Endothelial cell (in vitro differentiated cells): ENCODE results near the gene TTC38. TPM values are rescaled to one million over a fixed set of nuclear protein-coding genes. Genes with fewer than 3 reads are reported as not detected.

Experiments
- DNase-seq: peaks from one replicate; pipeline ENCODE4 v3.0.0; 2021; ENCODE audit warnings: low spot score
- H3K27ac Mint-ChIP-seq: one replicate; pipeline ENCODE4 v1.8.0; 2021; ENCODE audit warnings: mixed read lengths, inconsistent platforms; ENCODE audit not compliant: unreplicated experiment
- H3K27me3 Mint-ChIP-seq: one replicate; pipeline ENCODE4 v1.8.0; 2021; ENCODE audit warnings: mild to moderate bottlenecking, moderate library complexity, mixed read lengths, inconsistent platforms; ENCODE audit not compliant: unreplicated experiment
- H3K36me3 Mint-ChIP-seq: one replicate; pipeline ENCODE4 v1.8.0; 2021; ENCODE audit warnings: mild to moderate bottlenecking, low read depth, mixed read lengths, inconsistent platforms; ENCODE audit not compliant: unreplicated experiment
- H3K4me1 Mint-ChIP-seq: one replicate; pipeline ENCODE4 v1.8.0; 2021; ENCODE audit warnings: mild to moderate bottlenecking, mixed read lengths, inconsistent platforms; ENCODE audit not compliant: unreplicated experiment
- H3K4me3 Mint-ChIP-seq: one replicate; pipeline ENCODE4 v1.8.0; 2021; ENCODE audit warnings: mild to moderate bottlenecking, mixed read lengths, inconsistent platforms; ENCODE audit not compliant: unreplicated experiment
- H3K9me3 Mint-ChIP-seq: one replicate; pipeline ENCODE4 v1.8.0; 2021; ENCODE audit warnings: mixed read lengths, inconsistent platforms; ENCODE audit not compliant: unreplicated experiment
- total RNA-seq: library from RNA; stranded (reverse); fragmentation: NEBNext Ultra II Directional; extraction: Animal tissue kit (Norgen Biotek cat#: 25700); gene quantifications from one replicate; pipeline ENCODE4 v1.2.1, GENCODE V29; 2021; ENCODE audit not compliant: unreplicated experiment
- TF ChIP-seq, protein P1 (sequence below): fragments of 200-600 bp; sonication (generic); IDR thresholded peaks from one replicate; pipeline ENCODE4 v1.5.0; 2021; ENCODE audit warnings: antibody characterized with exemption; ENCODE audit not compliant: unreplicated experiment

TTC38 gene
- total RNA-seq, 1 donor from 2014 or later: 24.6 TPM

DNA sequence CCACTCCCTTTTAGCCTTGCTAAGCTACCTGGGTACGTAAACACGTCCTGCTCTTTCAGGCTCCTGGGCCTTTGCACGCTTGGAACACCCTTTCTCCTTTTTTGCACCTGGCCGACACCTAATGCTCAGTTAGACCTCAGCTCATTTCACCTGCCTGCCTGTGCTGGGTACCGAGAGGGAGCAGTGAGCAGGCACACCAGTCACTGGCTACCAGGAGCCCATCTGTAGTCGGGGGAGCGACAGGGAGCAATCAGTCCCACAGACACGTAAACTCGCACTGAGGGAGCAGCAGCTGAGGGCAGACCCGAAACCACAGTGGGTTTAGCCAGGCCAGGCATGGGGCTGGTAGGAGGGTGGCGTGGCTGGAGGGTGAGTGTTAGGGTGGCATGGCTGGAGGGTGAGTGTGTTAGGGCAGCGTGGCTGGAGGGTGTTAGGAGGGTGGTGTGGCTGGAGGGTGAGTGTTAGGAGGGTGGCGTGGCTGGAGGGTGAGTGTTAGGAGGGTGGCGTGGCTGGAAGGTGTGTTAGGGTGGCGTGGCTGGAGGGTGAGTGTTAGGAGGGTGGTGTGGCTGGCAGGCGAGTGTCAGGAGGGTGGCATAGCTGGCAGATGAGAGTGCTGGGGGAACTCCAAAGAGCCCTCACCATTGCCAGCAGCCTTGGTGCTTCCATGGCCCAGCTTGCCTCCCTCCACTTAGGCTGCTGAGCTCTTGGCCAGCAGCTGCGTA, 22.5 kb downstream of the TTC38 start:
- DNase-seq: no peak
- Mint-ChIP-seq H3K27ac (no peak overlapping the region), H3K4me3 (no peak overlapping the region), H3K27me3 (peaks cover 14% of the 10 kb centered on the region), H3K36me3 (peaks cover 32% of the 10 kb centered on the region), H3K4me1 (peaks cover 9% of the 10 kb centered on the region), H3K9me3 (no peaks in the 10 kb centered on the region)
- TF ChIP-seq, protein P1, sequence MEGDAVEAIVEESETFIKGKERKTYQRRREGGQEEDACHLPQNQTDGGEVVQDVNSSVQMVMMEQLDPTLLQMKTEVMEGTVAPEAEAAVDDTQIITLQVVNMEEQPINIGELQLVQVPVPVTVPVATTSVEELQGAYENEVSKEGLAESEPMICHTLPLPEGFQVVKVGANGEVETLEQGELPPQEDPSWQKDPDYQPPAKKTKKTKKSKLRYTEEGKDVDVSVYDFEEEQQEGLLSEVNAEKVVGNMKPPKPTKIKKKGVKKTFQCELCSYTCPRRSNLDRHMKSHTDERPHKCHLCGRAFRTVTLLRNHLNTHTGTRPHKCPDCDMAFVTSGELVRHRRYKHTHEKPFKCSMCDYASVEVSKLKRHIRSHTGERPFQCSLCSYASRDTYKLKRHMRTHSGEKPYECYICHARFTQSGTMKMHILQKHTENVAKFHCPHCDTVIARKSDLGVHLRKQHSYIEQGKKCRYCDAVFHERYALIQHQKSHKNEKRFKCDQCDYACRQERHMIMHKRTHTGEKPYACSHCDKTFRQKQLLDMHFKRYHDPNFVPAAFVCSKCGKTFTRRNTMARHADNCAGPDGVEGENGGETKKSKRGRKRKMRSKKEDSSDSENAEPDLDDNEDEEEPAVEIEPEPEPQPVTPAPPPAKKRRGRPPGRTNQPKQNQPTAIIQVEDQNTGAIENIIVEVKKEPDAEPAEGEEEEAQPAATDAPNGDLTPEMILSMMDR: no peak

DNA sequence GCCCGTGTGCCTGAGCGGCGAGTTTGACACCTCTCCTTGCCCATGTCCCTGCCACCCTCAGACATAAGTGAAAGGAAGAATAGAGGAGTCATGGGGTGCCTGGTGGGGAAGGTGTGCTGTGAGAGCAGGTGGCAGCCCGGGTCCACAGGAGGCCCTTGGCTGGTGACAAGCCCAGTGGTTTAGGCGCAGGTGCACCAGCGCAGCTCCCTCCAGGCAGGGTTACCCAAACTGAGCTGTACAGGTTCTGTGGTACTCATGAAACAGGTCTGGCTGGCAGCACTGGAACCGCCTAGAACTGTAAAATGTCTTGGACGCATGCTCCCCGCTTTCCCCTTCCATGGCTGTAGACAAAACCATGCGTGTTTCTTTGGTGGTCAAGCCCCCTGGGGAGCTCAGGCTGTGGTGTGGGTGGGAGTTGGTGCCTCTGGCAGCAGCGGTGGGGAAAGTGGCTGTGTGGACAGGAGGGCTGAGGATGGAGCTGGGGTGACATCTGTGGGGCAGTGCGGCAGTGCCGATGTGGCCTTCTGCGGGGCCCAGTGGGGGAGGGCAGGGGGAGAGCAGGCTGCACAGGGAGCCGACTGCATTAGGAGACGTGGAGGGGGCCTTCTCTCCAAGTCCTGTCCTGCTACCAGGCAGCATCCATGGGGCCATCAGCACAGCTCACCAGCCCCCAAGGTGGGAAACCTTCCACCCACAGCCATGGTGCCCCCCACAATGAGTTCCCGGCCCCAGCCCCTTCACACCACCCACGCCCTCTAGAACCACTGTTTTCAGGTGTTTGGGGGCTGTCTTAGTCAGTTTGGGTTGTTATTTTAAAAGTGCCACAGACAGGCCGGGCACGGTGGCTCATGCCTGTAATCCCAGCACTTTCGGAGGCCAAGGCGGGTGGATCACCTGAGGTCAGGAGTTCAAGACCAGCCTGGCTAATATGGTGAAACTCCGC, 23.3 kb downstream of the TTC38 start:
- no peak for DNase-seq
- H3K27ac Mint-ChIP-seq: no peak overlapping the region
- TF ChIP-seq, protein P1: no peak
- H3K36me3 Mint-ChIP-seq: peaks cover 26% of the 10 kb centered on the region
- peaks cover 10% of the 10 kb centered on the region for H3K4me1 Mint-ChIP-seq
- no peaks in the 10 kb centered on the region for H3K9me3 Mint-ChIP-seq
- no peak overlapping the region for H3K4me3 Mint-ChIP-seq
- H3K27me3 Mint-ChIP-seq: peaks cover 11% of the 10 kb centered on the region

DNA sequence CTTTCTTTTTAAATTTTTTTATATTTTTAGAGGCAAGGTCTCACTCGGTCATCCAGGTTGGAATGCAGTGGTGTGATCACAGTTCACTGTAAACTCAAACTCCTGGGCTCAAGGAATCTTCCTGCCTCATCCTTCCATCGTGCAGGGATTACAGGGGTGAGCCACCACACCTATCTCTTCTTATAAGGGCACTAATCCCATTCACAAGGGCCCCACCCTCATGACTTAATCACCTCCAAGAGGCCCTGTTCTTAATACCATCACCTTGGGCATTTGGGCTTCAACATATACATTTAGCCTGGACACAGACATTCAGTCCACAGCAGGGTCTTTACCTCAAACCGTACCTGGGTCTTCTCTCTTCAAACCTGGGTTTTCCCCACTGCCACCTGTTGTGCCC, 24.4 kb downstream of the TTC38 start:
- H3K27ac Mint-ChIP-seq: no peak overlapping the region
- TF ChIP-seq, protein P1: no peak
- no peaks in the 10 kb centered on the region for H3K9me3 Mint-ChIP-seq
- peak overlapping the region; percentile 51 for H3K4me3 Mint-ChIP-seq
- no peak for DNase-seq
- peaks cover 12% of the 10 kb centered on the region for H3K4me1 Mint-ChIP-seq
- peaks cover 11% of the 10 kb centered on the region for H3K27me3 Mint-ChIP-seq
- peaks cover 21% of the 10 kb centered on the region for H3K36me3 Mint-ChIP-seq

DNA sequence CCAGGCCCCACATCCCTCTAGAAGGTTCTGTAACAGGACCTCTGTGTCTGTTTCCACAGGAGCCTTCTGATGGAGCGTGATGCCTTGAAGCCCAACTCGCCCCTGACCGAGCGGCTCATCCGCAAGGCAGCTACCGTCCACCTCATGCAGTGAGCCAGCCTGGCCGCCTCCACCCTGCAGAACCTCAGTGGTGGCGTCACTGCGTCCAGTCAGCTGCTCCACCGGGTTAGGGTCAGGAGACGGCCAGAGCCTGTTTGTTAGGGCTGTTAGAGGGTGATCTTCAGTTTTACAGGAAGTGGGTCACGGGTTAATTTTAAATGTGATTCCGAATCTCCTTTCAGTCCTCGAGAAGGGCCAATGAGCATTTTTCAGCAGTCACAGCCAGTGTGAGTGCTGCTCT, 24.9 kb downstream of the TTC38 start:
- Mint-ChIP-seq H3K27ac (no peak overlapping the region), H3K4me1 (peaks cover 10% of the 10 kb centered on the region), H3K9me3 (no peaks in the 10 kb centered on the region), H3K4me3 (peak overlapping the region; percentile 51), H3K27me3 (peaks cover 9% of the 10 kb centered on the region), H3K36me3 (peaks cover 16% of the 10 kb centered on the region)
- TF ChIP-seq, protein P1: no peak
- no peak for DNase-seq
